ENCODE measurements around the gene PLEKHG4B. TPM values are rescaled to one million over a fixed set of nuclear protein-coding genes. Genes with fewer than 3 reads are reported as not detected.

PLEKHG4B gene
- polyA plus RNA-seq, 1 donor (not counting 4 experiments of a cell fraction or from before 2014, with no cell fraction given), result not detected

DNA sequence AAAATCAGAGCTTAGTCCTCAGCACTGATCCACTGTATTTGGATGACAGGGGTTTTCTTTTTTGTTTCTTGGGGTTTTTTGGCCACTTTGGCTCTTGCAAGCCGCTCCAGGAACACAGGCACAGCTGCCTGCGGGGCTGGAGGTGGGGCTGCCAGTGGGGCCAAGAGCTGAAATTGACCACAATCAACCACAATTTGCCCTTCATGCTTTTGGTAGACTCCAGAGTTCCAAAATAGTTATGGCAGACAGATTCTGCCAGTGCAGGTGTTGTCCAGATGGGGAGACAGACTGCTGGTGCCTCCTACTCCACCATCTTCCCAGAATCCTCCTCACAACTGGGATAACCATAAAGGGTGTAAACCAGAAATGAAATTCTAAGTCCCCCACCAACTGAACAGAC is 36.5 kb downstream of the PLEKHG4B start:
- Histone ChIP-seq H3K4me3 (ENCODE audit: control insufficient read depth in 2 of 3, extremely low read depth in 1 of 3, insufficient read depth in 2 of 3, low read depth in 1 of 3, low read length in 3 of 3) (no peak overlapping the region), H3K27ac (ENCODE audit: control insufficient read depth, insufficient read depth, low read length) (no peak overlapping the region), H3K9ac (ENCODE audit: control insufficient read depth, extremely low read depth, insufficient read depth, low read length) (no peak overlapping the region), H3K36me3 (ENCODE audit: control insufficient read depth in 2 of 2, extremely low read depth in 1 of 2, insufficient read depth in 2 of 2, low read length in 2 of 2) (no peaks in the 10 kb centered on the region), H3K79me2 (ENCODE audit: control insufficient read depth, insufficient read depth, low read length) (no peaks in the 10 kb centered on the region), H3K4me1 (ENCODE audit: control insufficient read depth, extremely low read depth, insufficient read depth, low read length) (no peaks in the 10 kb centered on the region), H3K4me2 (ENCODE audit: control insufficient read depth, extremely low read depth, insufficient read depth, low read depth, low read length) (no peak overlapping the region), H3K27me3 (ENCODE audit: control insufficient read depth, extremely low read depth, insufficient read depth, low read length) (no peaks in the 10 kb centered on the region), H3K9me3 (ENCODE audit: control insufficient read depth, low read depth, low read length) (no peaks in the 10 kb centered on the region), H4K20me1 (ENCODE audit: control insufficient read depth, extremely low read depth, insufficient read depth, low read length) (no peaks in the 10 kb centered on the region), H2AFZ (ENCODE audit: control insufficient read depth, low read length) (no peak overlapping the region), H3K9me1 (ENCODE audit: control insufficient read depth, extremely low read depth, insufficient read depth, low read length) (no peaks in the 10 kb centered on the region)
- dilution Hi-C loops (cut with MboI; ENCODE audit: extremely low pct_ligation_motif_present, low sequenced_read_pairs), result no loop called here
- TF ChIP-seq, protein P1, sequence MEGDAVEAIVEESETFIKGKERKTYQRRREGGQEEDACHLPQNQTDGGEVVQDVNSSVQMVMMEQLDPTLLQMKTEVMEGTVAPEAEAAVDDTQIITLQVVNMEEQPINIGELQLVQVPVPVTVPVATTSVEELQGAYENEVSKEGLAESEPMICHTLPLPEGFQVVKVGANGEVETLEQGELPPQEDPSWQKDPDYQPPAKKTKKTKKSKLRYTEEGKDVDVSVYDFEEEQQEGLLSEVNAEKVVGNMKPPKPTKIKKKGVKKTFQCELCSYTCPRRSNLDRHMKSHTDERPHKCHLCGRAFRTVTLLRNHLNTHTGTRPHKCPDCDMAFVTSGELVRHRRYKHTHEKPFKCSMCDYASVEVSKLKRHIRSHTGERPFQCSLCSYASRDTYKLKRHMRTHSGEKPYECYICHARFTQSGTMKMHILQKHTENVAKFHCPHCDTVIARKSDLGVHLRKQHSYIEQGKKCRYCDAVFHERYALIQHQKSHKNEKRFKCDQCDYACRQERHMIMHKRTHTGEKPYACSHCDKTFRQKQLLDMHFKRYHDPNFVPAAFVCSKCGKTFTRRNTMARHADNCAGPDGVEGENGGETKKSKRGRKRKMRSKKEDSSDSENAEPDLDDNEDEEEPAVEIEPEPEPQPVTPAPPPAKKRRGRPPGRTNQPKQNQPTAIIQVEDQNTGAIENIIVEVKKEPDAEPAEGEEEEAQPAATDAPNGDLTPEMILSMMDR (optimal IDR thresholded peaks at IDR 0.05 in 1 of 3, IDR thresholded peaks at IDR 0.05 in 1 of 3, conservative IDR thresholded peaks at IDR 0.05 in 1 of 3; ENCODE audit: extremely low read depth in 1 of 3, insufficient read depth in 2 of 3, low read length in 3 of 3), result no peak
- no peak for TF ChIP-seq EZH2 (IDR thresholded peaks at IDR 0.05; ENCODE audit: low read length)
- DNase-seq (ENCODE audit: low read depth, low spot score), result no peak
- FAIRE-seq, result no peak

DNA sequence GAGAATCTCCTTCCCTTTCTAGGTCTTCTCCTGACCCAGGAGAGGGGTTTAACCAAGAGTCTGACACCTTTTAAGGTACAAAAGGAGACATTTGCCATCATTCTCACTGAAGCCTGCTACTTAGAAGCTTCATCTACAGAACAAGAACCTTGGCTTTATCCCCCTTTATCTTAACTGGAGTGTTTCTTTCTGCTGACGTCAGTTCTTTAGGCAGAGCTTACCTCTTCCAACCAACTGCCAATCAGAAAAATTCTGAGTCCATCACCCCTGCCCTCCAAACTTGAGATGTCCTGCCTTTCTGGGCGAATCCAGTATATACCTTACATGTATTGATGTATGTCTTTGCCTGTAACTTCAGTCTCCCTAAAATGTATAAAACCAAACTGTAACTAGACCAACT is 37.2 kb downstream of the PLEKHG4B start:
- FAIRE-seq (no peak), DNase-seq (ENCODE audit: low read depth, low spot score) (no peak)
- Histone ChIP-seq H2AFZ (ENCODE audit: control insufficient read depth, low read length) (no peak overlapping the region), H3K27me3 (ENCODE audit: control insufficient read depth, extremely low read depth, insufficient read depth, low read length) (no peaks in the 10 kb centered on the region), H3K4me3 (ENCODE audit: control insufficient read depth in 2 of 3, extremely low read depth in 1 of 3, insufficient read depth in 2 of 3, low read depth in 1 of 3, low read length in 3 of 3) (no peak overlapping the region), H3K4me2 (ENCODE audit: control insufficient read depth, extremely low read depth, insufficient read depth, low read depth, low read length) (no peak overlapping the region), H3K4me1 (ENCODE audit: control insufficient read depth, extremely low read depth, insufficient read depth, low read length) (no peaks in the 10 kb centered on the region), H3K27ac (ENCODE audit: control insufficient read depth, insufficient read depth, low read length) (no peak overlapping the region), H3K9ac (ENCODE audit: control insufficient read depth, extremely low read depth, insufficient read depth, low read length) (no peak overlapping the region), H3K9me1 (ENCODE audit: control insufficient read depth, extremely low read depth, insufficient read depth, low read length) (no peaks in the 10 kb centered on the region), H3K9me3 (ENCODE audit: control insufficient read depth, low read depth, low read length) (no peaks in the 10 kb centered on the region), H3K36me3 (ENCODE audit: control insufficient read depth in 2 of 2, extremely low read depth in 1 of 2, insufficient read depth in 2 of 2, low read length in 2 of 2) (no peaks in the 10 kb centered on the region), H4K20me1 (ENCODE audit: control insufficient read depth, extremely low read depth, insufficient read depth, low read length) (no peaks in the 10 kb centered on the region), H3K79me2 (ENCODE audit: control insufficient read depth, insufficient read depth, low read length) (no peaks in the 10 kb centered on the region)
- TF ChIP-seq, protein P1 (optimal IDR thresholded peaks at IDR 0.05 in 1 of 3, IDR thresholded peaks at IDR 0.05 in 1 of 3, conservative IDR thresholded peaks at IDR 0.05 in 1 of 3; ENCODE audit: extremely low read depth in 1 of 3, insufficient read depth in 2 of 3, low read length in 3 of 3), result no peak
- dilution Hi-C loops (cut with MboI; ENCODE audit: extremely low pct_ligation_motif_present, low sequenced_read_pairs), result no loop called here

Data from keratinocyte (primary cell).